DOHH2 (cell line): ENCODE results near the gene SLC7A6.

Source experiments
- H3F3A ChIP-seq: fragments of 200-600 bp; sonication (generic), shearing (Covaris generic); 2 replicates; pipeline ENCODE4 v1.6.0; 2016; ENCODE audit warnings: antibody characterized with exemption, mild to moderate bottlenecking; ENCODE audit not compliant: control insufficient read depth, insufficient read depth
- H3K27ac ChIP-seq: fragments of 200-600 bp; sonication (generic); 2 replicates; pipeline ENCODE4 v1.5.1; 2014; ENCODE audit warnings: low read depth, mild to moderate bottlenecking, low read length, moderate library complexity
- H3K27me3 ChIP-seq: fragments of 200-600 bp; sonication (generic); 2 replicates; pipeline ENCODE4 v1.6.1; 2014; ENCODE audit warnings: mild to moderate bottlenecking, low read length, mixed read lengths; ENCODE audit not compliant: control insufficient read depth
- H3K36me3 ChIP-seq: fragments of 200-600 bp; sonication (generic); 2 replicates; pipeline ENCODE4 v1.6.1; 2014; ENCODE audit warnings: mild to moderate bottlenecking, low read length, moderate library complexity, mixed read lengths; ENCODE audit not compliant: control insufficient read depth
- H3K4me1 ChIP-seq: fragments of 200-600 bp; sonication (generic); 2 replicates; pipeline ENCODE4 v1.6.1; 2014; ENCODE audit warnings: mild to moderate bottlenecking, low read length, mixed read lengths; ENCODE audit not compliant: control insufficient read depth
- H3K4me2 ChIP-seq: fragments of 200-600 bp; sonication (generic); 2 replicates; pipeline ENCODE4 v1.6.0; 2014; ENCODE audit warnings: mild to moderate bottlenecking, low read length, moderate library complexity
- H3K4me3 ChIP-seq: fragments of 200-600 bp; sonication (generic); 2 replicates; pipeline ENCODE4 v1.5.1; 2014; ENCODE audit warnings: mild to moderate bottlenecking, low read length, mixed read lengths
- H3K79me2 ChIP-seq: fragments of 200-600 bp; sonication (generic); 2 replicates; pipeline ENCODE4 v1.6.1; 2014; ENCODE audit warnings: mild to moderate bottlenecking, low read length, mixed read lengths; ENCODE audit not compliant: control insufficient read depth
- H3K9me2 ChIP-seq: fragments of 200-600 bp; sonication (generic); replicated peaks from 2 replicates; pipeline ENCODE4 v1.6.1; 2014; ENCODE audit warnings: mild to moderate bottlenecking, low read length, mixed read lengths; ENCODE audit not compliant: control insufficient read depth
- H3K9me3 ChIP-seq: fragments of 200-600 bp; sonication (generic); 2 replicates; pipeline ENCODE4 v1.6.1; 2014; ENCODE audit warnings: antibody characterized with exemption, low read length, mixed read lengths; ENCODE audit not compliant: control insufficient read depth, insufficient read depth
- H4K20me1 ChIP-seq: fragments of 200-600 bp; sonication (generic); 2 replicates; pipeline ENCODE4 v1.6.0; 2014; ENCODE audit warnings: low read depth, mild to moderate bottlenecking, antibody characterized with exemption, low read length, moderate library complexity; ENCODE audit not compliant: control insufficient read depth, insufficient read depth
- CTCF ChIP-seq: fragments of 200-600 bp; sonication (generic); IDR thresholded peaks from one replicate; pipeline ENCODE4 v1.5.1; 2014; ENCODE audit warnings: antibody characterized with exemption, mild to moderate bottlenecking, low read depth, low read length; ENCODE audit not compliant: poor library complexity, severe bottlenecking
- EZH2phosphoT487 ChIP-seq: fragments of 200-600 bp; sonication (generic); IDR thresholded peaks from 2 replicates; pipeline ENCODE4 v1.6.1; 2017; ENCODE audit warnings: borderline replicate concordance, mild to moderate bottlenecking, antibody characterized with exemption, low read length, moderate library complexity, mixed read lengths

Gene SLC7A6

GRCh38 chr16:68238029-68238345 lies 26.3 kb upstream of the SLC7A6 start:
- Histone ChIP-seq H3K4me3 (peak overlapping the region; percentile 68), H3K9me3 (no peaks in the 10 kb centered on the region), H3K9me2 (no peaks in the 10 kb centered on the region), H3K79me2 (no peaks in the 10 kb centered on the region), H3K27ac (0 out of 2 replicates have a peak overlapping the region, but pooled peaks have one; percentile 5), H3K4me2 (peak overlapping the region; percentile 76), H3K27me3 (no peaks in the 10 kb centered on the region), H4K20me1 (no peaks in the 10 kb centered on the region), H3K36me3 (no peaks in the 10 kb centered on the region), H3F3A (no peaks in the 10 kb centered on the region; the same call in 1 of the 2 replicates), H3K4me1 (peaks cover 38% of the 10 kb centered on the region)
- TF ChIP-seq CTCF: no peak
- TF ChIP-seq EZH2phosphoT487: no peak

- Histone ChIP-seq H3K79me2 (peaks cover 3% of the 10 kb centered on the region; the same call in 1 of the 2 replicates), H3K27ac (no peak overlapping the region), H3K36me3 (no peaks in the 10 kb centered on the region), H3K4me2 (no peak overlapping the region), H4K20me1 (no peaks in the 10 kb centered on the region), H3K9me3 (no peaks in the 10 kb centered on the region), H3K27me3 (no peaks in the 10 kb centered on the region), H3F3A (no peaks in the 10 kb centered on the region; the same call in 1 of the 2 replicates), H3K9me2 (no peaks in the 10 kb centered on the region), H3K4me3 (no peak overlapping the region), H3K4me1 (peaks cover 34% of the 10 kb centered on the region)
- no peak for TF ChIP-seq CTCF
- TF ChIP-seq EZH2phosphoT487: no peak
These were observed 22.2 kb upstream of the SLC7A6 start for GRCh38 chr16:68242085-68242484.

GRCh38 chr16:68242926-68243858 lies 21.1 kb upstream of the SLC7A6 start:
- no peak overlapping the region for H3K4me3 ChIP-seq
- peaks cover 28% of the 10 kb centered on the region for H3K4me1 ChIP-seq
- no peaks in the 10 kb centered on the region for H3K9me2 ChIP-seq
- H3K36me3 ChIP-seq: no peaks in the 10 kb centered on the region
- H4K20me1 ChIP-seq: no peaks in the 10 kb centered on the region
- H3F3A ChIP-seq: no peaks in the 10 kb centered on the region; the same call in 1 of the 2 replicates
- TF ChIP-seq CTCF: no peak
- H3K27ac ChIP-seq: no peak overlapping the region
- H3K79me2 ChIP-seq: peaks cover 3% of the 10 kb centered on the region; the same call in 1 of the 2 replicates
- H3K9me3 ChIP-seq: no peaks in the 10 kb centered on the region
- no peak overlapping the region for H3K4me2 ChIP-seq
- no peaks in the 10 kb centered on the region for H3K27me3 ChIP-seq
